A375 (cell line): Measurements from ENCODE around the gene USP27X. TPM values are rescaled to one million over a fixed set of nuclear protein-coding genes. Genes with fewer than 3 reads are reported as not detected.

Experiments used
- total RNA-seq: library from RNA; depleted of rRNA; stranded (reverse); fragments of >200 nt; shearing (Covaris generic); gene quantifications from 2 replicates; pipeline ENCODE4 v1.2.3, GENCODE V29; 2014; rRNA removed

USP27X gene
- total RNA-seq, result 0.68 and 1.6 TPM in 2 replicates

DNA sequence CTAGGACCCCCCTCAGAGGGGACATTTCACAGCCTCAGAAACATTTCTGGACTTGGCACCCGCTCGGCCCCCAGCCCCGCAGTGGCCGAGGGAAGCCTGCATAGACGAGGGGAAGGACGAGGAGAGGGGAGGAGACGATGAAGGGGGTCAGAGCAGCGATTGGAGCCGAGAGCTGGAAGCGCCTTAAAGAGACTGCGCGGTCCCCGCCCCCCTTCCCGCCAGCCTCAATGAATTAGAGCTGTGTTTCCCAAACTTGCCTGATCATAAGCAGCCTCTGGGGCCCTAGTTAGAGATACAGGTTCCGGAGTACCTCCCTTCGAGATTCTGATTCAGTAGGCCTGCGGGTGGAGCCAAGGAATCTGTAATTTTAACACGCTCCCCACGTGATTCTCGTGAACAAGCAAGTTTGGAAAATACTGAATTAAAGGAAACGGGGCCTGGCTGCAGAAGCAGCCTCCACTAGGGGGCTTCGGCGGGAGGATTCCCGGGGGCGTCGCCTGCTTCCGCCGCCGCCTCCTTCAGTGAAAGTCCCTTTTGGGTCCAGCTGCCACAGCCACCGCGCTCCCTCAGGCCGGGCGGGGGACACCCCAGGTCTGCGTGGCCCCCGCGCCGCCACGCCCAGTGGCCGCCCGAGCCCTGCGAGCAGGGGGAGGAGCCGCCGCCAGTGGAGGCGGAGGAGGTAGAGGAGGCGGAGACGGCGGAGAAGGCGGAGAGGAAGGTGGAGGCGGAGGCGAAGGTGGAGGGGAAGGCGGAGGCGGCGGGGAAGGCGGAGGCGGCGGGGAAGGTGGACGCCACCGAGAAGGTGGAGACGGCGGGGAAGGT, at the start of gene USP27X:
TSS of gene USP27X (plus strand) at position 651 of the 822 bp plus-strand sequence. CDS start 824 bp downstream, outside the sequence.

DNA sequence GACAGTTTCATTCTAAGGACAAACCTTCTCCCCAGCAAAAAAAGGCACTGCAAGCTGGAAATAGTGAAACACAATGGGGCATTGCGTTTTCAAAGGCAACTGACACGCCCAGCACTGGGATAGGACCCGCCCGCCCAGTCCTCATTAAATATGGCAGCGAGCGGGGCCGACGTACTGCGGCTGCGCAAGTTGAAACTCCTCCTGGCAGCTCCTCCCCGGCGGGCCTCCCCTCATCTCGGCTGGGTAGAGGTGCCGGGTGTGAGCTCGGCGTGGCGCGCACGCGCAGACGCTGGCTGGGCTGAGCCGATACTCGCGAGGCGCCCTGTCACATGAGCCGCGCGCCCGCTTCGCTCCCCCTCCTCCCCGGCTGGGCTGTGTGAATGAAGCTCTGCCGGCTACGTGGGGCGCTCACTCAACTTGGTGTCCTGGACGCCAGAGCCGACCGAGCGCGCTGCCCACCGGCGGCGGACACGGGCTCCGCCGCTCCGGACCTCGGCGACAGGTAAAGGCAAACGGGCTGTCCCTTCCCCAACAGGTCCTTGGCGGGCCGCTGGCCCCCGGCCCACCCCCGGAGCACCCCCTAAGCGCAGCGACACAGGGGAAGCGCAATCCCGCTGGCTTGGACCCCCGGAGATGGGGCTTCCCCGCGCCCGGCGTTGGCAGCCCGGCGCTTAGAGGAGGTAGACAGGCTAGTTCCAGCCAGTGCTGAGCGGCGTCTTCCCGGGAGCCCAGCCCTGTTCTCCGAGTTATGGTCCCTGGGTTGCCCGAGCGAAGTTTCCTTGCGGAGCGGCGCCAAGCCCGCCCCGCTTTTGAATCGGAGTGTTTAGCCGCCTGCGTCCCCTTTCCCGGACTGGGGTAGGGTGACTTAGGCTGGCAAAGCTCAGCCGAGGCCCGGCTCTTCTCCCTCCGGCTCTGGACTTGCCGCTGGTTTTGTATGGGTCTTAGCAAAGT, 43.3 kb downstream of the USP27X start, which contains the start of gene CLCN5:
TSS of gene CLCN5 (plus strand) at position 306 of the 951 bp plus-strand sequence. CDS start 2,703 bp downstream, outside the sequence.

Other genes with a start within 250 kb of the USP27X start
- 3.6 and 7.5 TPM in 2 replicates for gene PAGE1, start 183.5 kb upstream of the USP27X start, total RNA-seq
- not detected in 2 replicates for gene PAGE4, start 50.2 kb upstream of the USP27X start, total RNA-seq
- gene CLCN5, start 43.1 kb downstream of the USP27X start, total RNA-seq, result 3.7 and 4.4 TPM in 2 replicates